Myocyte (in vitro differentiated cells): ENCODE results near the gene ANKS6. TPM values are rescaled to one million over a fixed set of nuclear protein-coding genes. Genes with fewer than 3 reads are reported as not detected.
"Not testable (repeated sequence)": the region's sequence is repeated elsewhere in the genome, so short reads cannot be mapped to it uniquely, and the experiment has no call there.

Experiments used
- DNase-seq: peaks from one replicate; pipeline ENCODE4 v3.0.0-alpha.2; 2012; ENCODE audit warnings: low read depth
- total RNA-seq: library from RNA; depleted of rRNA; stranded (reverse); fragments of >200 nt; gene quantifications from 2 replicates; pipeline ENCODE4 v1.2.3, GENCODE V29; 2014

Gene ANKS6
- total RNA-seq, 1 donor from 2014 or later = 12.9 TPM

DNA sequence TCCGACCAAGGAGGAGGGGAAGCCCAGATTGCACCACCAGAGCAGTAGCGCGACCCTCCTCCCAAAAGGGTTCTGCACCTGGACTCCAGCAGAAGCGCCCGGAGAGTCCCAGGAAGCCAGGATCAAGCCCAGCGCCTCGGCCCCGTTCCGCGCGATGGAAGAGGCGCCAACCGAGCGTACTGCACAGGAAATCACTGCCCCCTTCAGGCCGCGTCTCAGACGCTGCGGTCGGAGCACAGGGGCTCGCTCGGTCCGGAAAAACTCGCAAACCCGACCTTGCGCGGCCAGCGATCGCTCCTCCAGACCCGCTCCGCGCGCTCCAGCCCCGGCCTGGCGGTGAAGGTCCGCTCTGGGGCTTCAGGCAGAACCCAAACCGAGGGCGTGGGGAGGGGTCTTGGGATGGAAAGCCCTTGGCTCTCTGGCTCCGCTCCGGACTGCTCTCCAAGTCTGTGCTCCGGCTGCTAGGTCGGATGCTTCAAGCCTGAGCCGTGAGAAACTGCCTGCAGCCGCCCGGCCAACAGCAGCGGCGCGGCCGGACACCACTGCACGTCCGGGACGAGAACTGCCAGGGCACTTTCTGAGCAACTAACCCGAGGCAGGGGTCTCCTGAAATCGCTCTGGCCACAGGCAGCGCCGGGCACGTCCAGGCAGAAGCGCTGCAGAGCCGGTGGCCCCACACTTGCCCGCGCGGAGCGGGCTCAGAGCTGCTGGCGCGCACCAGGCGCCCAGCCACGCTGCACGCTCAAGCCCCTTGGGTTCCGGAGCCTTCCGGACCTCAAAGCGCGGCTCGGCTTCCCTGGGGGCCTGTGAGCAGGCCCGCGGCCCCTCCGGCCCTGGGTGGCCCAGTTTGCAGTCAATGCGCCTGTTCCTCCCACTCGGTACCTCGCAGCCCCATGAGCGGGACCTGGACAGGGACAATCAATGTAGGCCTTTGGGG is 88.9 kb downstream of the ANKS6 start:
- DNase-seq = peak; percentile 14

DNA sequence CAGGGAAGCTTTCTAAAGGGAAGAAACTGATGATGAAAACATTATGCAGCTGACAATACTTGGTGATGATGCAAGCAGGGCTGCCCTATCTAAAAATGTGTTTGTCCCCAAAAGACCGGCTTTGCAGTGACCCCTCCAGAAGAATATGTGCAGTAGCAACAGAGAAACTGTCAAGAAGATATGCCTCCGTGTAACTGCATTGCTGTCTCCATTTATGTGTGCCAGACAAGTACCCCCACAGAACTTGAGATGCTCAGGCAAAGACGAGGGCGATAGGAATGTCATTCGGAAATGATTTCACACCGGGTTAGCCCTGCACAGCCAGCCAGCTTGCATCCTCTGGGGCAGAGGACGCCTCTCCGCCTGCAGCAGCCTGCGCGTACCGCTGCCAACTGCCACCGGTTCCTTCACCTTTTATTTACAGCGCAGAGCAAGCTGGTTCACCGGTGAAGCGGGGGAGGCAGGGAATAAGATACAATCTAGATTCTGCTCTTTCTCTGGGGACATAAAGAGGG is 89.6 kb downstream of the ANKS6 start:
- no peak for DNase-seq

DNA sequence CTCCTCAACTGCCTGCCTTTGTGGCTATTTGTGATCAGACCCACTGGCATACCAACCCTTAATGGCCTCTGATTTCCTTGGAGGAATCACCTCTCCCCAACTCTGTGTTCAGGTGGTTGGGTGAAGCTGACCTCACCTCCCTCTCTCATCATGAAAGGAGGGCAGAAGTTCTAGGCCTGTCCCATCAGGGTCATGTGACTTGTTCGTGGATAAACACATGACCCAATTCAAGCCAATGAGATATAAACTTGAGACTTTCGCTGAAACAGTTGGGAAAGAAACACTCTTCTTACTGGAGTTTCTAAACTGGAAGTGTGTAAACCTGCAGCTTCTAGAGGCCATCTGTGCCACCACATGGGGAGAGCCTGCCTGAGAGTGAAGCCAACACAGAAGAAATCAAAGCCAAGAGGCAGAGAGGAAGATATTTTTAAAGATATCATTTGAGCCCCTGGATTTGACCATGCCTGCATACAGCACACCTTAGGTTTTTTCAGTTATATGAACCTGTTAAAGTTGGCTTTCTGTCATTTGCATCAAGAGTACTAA is 93.4 kb downstream of the ANKS6 start:
- no peak for DNase-seq

DNA sequence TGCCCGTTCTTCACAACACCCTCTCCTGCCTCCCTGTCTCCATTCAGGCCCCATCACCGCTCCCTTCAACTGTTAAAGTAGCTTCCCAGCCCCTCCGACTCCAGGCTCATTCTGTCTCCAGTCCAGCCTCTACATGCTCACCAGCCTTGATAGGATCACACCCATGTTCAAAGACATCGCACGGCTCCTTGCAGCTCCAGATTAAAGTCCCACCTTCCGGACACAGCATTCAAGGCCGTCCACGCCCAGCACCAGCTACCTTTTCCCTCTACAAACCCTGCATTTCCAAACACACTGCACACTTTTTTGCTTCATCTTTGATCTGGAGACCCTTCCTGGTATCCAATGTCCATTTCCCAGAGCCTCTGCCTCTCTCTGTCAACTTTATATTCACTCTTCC is 94.0 kb downstream of the ANKS6 start:
- no peak for DNase-seq

DNA sequence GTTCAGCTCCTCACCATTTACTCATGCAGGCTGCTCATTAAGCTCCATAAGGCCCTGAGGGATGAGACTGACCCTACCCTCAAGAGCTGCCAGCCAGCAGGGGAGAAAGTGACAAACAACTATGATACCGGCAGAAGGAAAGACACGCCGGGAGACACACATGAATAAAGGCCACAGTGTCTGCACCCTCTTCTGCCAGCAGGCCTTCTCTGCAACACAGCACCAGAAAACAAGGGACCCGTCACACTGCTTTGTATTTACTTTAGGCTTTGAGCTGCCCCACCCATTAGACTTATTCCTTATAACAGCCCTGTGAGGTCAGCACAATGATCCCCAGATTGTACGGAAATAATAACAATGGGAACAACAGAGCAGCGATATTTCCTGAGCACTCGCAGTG is 94.8 kb downstream of the ANKS6 start:
- no peak for DNase-seq

DNA sequence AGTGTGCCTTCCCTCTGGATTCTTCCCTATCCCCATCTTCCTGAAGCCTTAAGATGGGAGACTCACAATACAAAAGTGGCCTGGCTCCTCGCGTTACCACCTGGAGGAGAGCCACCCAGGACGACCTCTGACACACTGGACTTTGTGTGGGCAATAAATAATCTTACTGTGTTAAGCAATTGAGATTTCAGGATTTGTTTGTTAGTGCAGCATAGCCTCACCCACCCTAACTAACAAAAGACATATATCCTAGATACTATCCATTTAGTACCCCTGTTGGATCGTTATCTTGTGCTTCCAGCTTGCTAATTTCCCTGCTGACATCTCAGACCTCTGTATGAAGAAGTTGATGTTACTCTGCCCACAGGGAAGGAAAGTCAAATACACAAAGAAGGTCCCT is 95.6 kb downstream of the ANKS6 start:
- no peak for DNase-seq

DNA sequence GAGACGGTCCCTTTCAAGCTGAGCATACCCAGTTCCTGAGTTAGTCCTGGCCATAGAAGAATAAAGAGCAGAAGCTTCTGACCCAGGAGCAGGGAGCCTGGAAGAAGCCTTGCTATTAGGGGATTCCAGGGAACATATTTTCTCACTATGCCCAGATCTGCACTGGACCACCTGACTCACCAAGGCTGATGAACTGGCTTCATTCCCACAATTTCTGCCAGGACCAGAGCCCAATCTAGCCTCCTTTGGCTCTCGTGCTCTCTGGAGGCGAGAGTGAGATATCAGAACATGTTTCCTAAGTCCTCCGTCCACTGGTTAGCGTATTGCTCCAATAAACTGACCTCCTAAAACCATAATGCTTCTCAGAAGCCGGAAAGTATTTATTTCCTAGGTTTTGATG is 97.5 kb downstream of the ANKS6 start:
- no peak for DNase-seq

DNA sequence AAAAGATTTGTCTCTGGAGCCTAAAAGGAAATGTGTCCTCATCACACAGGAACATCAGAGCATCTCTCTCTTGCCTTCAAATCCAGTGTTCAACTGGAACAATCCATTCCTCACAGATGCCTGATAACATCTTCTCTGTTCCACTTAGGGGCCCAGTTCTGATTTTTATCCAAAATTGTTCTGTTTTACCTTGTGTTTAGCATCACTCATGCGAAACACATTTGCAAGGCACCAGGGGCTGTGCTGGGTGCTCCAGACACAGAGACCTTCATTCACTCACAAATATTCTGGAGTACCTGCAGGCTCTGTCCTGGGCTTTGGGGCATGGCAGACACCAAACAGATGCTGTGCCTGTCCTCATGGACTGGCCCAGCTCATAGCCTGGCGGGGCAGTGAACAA is 101.4 kb downstream of the ANKS6 start:
- DNase-seq = no peak

DNA sequence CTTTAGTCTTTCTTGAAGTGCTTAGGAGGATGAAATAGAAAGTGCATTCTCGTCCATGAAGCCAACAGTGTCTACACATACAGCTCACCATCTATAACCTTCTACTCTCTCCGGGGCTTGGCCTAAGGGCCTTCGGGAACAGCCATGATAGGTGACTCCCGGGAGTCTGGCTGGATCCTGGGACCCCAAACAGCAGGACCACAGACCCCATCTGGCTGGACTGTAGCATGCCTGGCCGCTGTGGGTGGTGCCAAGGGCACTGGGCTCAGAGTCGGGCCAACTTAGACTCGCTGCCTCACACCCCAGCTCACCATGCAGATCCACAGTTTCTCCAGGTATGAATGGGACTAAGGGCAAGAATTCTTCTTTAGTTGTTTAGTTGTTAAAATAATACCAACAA is 104.0 kb downstream of the ANKS6 start:
- DNase-seq = no peak

DNA sequence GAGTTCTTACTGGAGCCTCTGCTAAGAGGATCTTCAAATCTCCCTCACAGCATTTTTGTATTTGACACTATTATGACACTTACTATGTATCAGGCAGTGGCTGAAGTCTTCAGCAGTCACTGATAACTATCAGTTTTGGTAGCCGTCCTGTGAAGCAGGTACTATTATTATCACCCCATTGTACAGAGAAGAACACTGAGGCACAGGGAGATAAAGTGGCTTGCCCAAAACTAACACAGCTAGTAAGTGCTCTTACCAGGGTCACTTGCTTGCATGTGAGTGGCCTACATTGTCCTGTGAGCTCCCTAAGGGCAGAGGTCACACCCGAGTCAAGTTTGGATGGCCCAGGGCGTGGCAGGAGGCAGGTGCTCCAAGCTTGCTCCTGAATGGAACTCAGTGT is 104.5 kb downstream of the ANKS6 start:
- DNase-seq = no peak

DNA sequence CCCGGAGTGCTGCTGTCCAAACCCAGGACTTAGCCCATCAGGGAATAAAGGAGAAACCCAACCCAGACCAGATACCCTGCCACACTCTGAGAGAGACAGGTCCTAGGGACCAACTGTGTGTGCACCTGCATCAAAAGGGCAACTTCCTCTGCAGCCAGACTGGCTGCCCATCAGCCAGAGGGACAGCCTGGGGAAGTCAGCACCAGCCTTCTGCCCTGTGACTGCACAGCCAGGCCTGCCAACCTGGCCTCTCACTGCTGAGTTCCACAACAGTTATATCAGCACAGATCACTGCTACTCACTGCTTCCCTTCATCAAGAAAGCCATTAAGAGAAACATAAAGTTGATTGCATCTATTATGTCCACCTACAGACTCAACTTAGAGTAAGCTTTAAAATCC is 105.7 kb downstream of the ANKS6 start:
- DNase-seq = no peak

DNA sequence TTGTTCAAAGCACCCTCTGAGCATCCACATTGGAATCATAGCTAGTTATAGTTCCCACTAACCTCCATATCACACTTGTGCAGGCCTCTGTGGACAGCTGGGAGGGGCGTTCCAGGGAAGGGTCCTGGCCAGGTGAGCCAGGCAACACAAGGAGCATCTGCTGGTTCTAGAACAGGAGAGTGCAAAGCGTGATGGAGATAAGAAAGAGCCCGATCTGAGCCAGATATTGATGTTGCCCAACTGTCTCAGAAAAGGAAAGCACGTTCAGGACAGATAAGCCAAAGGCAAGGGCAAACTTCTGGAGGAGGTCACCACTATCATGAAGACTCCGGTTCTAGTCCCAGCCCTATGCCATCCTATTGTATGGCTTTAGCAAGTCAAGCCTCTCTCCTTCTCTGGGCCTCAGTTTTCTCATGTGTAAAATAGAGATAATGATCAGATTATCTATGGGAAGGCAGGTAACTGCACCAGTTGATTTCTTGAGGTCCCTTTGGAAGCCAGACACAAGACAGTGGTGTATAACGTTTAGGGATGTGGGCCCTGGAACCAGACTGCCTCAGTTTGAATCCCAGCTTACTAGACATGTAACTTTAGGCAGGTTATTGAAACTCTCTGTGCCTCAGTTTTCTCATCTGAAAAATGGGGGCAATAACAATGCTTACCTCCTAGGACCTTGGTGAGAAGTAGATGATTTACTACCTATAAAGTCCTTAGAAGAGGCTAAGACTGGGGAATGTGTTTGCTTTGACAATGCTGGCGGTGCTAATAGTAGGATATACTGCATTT is 107.5 kb downstream of the ANKS6 start:
- DNase-seq = no peak

DNA sequence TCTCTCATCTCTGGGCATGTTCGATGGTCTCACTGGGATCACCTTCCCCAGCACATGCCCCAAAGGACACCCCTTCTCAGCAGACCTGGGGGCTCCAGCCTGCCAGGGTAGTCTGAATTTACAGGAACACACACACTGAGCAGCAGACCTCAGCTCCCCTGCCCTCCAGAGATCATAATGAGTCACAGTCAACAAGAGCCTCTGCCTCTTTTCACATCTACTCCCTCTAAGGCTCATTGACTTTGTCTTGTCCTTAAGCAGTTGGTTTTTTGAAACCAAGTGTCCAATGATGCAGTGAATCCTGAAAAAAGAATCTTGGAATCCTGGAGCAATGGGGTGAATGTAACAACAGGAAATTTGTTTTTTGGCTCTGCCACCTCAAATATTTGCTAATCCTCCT is 108.4 kb downstream of the ANKS6 start:
- no peak for DNase-seq

DNA sequence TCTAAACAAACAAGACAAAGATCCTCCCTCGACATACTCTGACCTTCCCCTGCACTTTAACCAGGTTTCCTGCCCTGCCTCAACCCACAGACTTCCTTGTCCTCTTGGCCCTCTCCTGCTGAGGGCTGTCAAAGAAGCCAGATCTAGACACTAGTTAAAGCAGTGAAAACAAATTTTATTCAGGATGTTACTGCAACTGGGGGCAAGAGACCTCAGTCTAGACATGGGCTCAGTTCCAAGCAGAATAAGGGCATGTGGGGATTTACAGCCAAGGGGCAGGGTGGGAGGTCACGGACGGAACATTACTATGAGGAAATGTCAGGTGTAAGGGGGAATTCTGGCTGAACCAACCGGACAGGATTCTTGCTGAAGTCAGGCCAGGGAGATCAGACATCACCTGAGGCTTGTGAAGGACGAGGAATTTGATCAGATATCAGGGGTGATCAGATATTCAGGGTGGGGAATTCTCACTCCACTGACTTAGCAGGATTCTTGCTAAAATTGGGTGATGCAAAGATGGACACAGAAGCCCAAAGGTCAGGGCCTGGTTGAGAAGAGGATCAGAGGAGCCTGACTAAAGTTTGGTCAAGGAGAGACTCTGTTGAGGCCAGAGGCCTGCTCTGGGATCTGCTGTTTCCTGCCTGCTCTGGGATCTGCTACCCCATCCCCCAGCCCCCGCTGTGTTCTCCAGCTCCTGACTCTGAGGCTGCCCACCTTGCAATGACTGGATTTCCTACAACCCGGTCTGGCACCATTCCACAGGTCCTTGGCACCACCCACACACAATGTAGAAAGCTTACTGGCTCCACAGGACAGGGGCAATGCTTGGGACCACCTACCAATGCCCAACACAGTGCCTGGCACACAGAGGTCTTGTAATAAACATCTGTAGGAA is 109.1 kb downstream of the ANKS6 start:
- no peak for DNase-seq

DNA sequence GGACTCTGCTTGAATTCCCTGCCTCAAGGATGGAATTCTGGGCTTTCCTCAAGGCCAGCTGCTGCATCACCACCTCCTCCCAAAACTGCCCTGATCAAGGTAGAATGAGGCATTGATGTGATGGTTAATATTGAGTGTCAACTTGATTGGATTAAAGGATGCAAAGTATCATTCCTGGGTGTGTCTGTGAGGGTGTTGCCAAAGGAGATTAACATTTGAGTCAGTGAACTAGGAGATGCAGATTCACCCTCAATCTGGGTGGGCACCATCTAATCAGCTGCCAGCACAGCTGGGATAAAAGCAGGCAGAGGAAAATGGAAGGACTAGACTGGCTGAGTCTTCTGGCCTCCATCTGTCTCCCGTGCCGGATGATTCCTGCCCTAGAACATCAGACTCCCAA is 111.5 kb downstream of the ANKS6 start:
- not testable (repeated sequence) for DNase-seq

Other genes starting within 250 kb of the ANKS6 start
- 0.51 and 0.52 TPM in 2 replicates for gene GABBR2, start 87.6 kb downstream of the ANKS6 start, total RNA-seq
- gene GALNT12, start 11.1 kb upstream of the ANKS6 start, total RNA-seq = 0.05 and 0.32 TPM in 2 replicates
- gene COL15A1, start 147.4 kb upstream of the ANKS6 start, total RNA-seq = 5.0 and 7.0 TPM in 2 replicates